ENCODE measurements around the gene SMPD3. TPM values are rescaled to one million over a fixed set of nuclear protein-coding genes. Genes with fewer than 3 reads are reported as not detected.

Gene SMPD3
- total and polyA plus RNA-seq, 2 of the 8 experiments (the other 6 are each of a cell fraction or from before 2014, with no cell fraction given) = 0.39 to 1.3 TPM

DNA sequence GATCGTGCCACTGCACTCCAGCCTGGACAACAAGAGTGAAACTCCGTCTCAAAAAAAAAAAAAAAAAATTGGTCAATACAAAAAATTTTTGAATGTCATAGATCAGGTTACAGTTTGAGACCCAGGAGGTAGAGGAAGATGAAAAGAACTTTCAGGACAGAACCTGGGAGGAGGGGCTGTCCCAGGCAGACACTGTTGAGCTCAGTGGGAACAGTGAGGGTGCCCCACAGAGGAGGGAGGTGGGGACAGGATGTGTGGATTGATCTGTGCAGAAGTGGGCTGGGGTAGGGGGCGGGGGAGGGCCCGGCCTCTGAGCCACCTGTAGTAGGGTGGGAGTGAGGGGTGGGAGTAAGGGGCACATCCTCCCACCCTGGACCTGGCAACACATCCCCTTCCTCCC lies 79.1 kb downstream of the SMPD3 start:
- Histone ChIP-seq H3K27ac (ENCODE audit: low read depth, low read length) (no peak overlapping the region), H3K79me1 (ENCODE audit: low read depth, low read length) (no peaks in the 10 kb centered on the region), H3K4ac (replicated peaks; ENCODE audit: insufficient read length, low read depth, low read length) (no peak overlapping the region), H3K9me3 (ENCODE audit: insufficient read depth in 2 of 2, low read depth in 1 of 2, low read length in 1 of 2) (no peaks in the 10 kb centered on the region), H2BK5ac (ENCODE audit: low read depth, low read length) (no peak overlapping the region), H3K27me3 (replicated peaks in 1 of 4; ENCODE audit: control insufficient read depth in 3 of 4, extremely low read depth in 1 of 4, insufficient read depth in 3 of 4, low read length in 3 of 4) (no peaks in the 10 kb centered on the region), H2BK20ac (ENCODE audit: low read length) (no peak overlapping the region), H2AFZ (ENCODE audit: low read length) (no peak overlapping the region), H3K4me3 (ENCODE audit: extremely low read depth in 1 of 4, insufficient read depth in 2 of 4, low read depth in 3 of 4, low read length in 4 of 4) (no peak overlapping the region), H3K56ac (replicated peaks; ENCODE audit: insufficient read length, low read depth, low read length) (no peak overlapping the region), H4K8ac (ENCODE audit: extremely low read depth, insufficient read depth, low read length) (no peak overlapping the region), H4K5ac (ENCODE audit: insufficient read length, low read depth, low read length) (no peak overlapping the region), H4K91ac (replicated peaks; ENCODE audit: insufficient read length, low read length) (peak overlapping the region; percentile 80), H3K18ac (ENCODE audit: extremely low read depth, low read length) (no peak overlapping the region), H3K4me1 (replicated peaks in 1 of 4; ENCODE audit: control insufficient read depth in 3 of 4, insufficient read depth in 4 of 4, low read length in 3 of 4) (peaks cover 0 to 3% (median under 1%) of the 10 kb centered on the region in 4 experiments; a peak in 3 of 7 replicates), H3K9ac (replicated peaks in 1 of 4; ENCODE audit: extremely low read depth in 1 of 4, low read depth in 3 of 4, low read length in 3 of 4) (no peak overlapping the region), H2AK5ac (ENCODE audit: low read depth, low read length) (no peak overlapping the region), H2BK120ac (replicated peaks; ENCODE audit: low read depth, low read length) (no peak overlapping the region), H4K20me1 (replicated peaks in 1 of 2; ENCODE audit: control insufficient read depth in 1 of 2, insufficient read depth in 2 of 2, low read length in 2 of 2) (no peaks in the 10 kb centered on the region), H3K79me2 (ENCODE audit: control insufficient read depth in 1 of 2, insufficient read depth in 2 of 2, low read length in 2 of 2) (no peaks in the 10 kb centered on the region), H3K36me3 (ENCODE audit: control insufficient read depth in 2 of 4, insufficient read depth in 4 of 4, low read length in 3 of 4) (no peaks in the 10 kb centered on the region), H3K4me2 (ENCODE audit: insufficient read depth in 1 of 2, low read depth in 2 of 2, low read length in 2 of 2) (no peak overlapping the region), H3K14ac (ENCODE audit: insufficient read length) (no peak overlapping the region), H3K23me2 (ENCODE audit: low read depth, low read length) (no peaks in the 10 kb centered on the region), H2BK12ac (ENCODE audit: low read depth, low read length) (no peak overlapping the region), H2BK15ac (ENCODE audit: low read length) (no peak overlapping the region), H3K23ac (ENCODE audit: insufficient read length) (no peak overlapping the region)
- POLR2A ChIA-PET (ENCODE audit: partially characterized antibody) = interaction anchor here (0.6 to 1.6 kb wide), 6 partner anchors 10 to 108 kb away, joined by 3 to 6 read pairs (median 4); no protein-coding TSS in a partner anchor
- 100% methylated on average over 1 of the region's 4 CpGs; no CpG with 5 or more reads in 1 of the 2 experiments for WGBS, 2 experiments (ENCODE audit: extremely low coverage in 1 of 2, insufficient coverage in 1 of 2, insufficient read length in 1 of 2, insufficient replicate concordance in 2 of 2, low coverage in 1 of 2, low lambda C conversion rate in 2 of 2, missing lambda C conversion rate in 1 of 2)
- CTCF ChIA-PET (ENCODE audit: partially characterized antibody) = interaction anchor here (0.9 to 14.3 kb wide), 12 partner anchors 8 to 152 kb away, joined by 3 to 221 read pairs (median 16); partner anchors contain the start of gene SMPD3
- DNase-seq (ENCODE audit: low read depth in 1 of 2, low spot score in 2 of 2) (no peak), FAIRE-seq (no peak)
- TF ChIP-seq ATF2 (IDR thresholded peaks at IDR 0.05; ENCODE audit: low read length) (no peak), SP4 (IDR thresholded peaks at IDR 0.05; ENCODE audit: low read length) (no peak), RNF2 (IDR thresholded peaks at IDR 0.05; ENCODE audit: borderline replicate concordance, low read depth, low read length, missing control alignments, poor library complexity, severe bottlenecking) (no peak), PHF8 (conservative IDR thresholded peaks at IDR 0.05; ENCODE audit: low read depth, low read length) (no peak), KDM1A (IDR thresholded peaks at IDR 0.05; ENCODE audit: borderline replicate concordance, low read length) (no peak), TEAD4 (IDR thresholded peaks at IDR 0.05; ENCODE audit: low read depth, low read length) (no peak), SP1 (IDR thresholded peaks at IDR 0.05; ENCODE audit: low read depth, low read length) (no peak), TAF7 (optimal IDR thresholded peaks at IDR 0.05; ENCODE audit: borderline replicate concordance, low read depth, low read length) (no peak), EGR1 (IDR thresholded peaks at IDR 0.05; ENCODE audit: borderline replicate concordance, low read depth, low read length) (no peak), BACH1 (IDR thresholded peaks at IDR 0.05; ENCODE audit: low read length) (no peak)
- TF ChIP-seq, protein P1, sequence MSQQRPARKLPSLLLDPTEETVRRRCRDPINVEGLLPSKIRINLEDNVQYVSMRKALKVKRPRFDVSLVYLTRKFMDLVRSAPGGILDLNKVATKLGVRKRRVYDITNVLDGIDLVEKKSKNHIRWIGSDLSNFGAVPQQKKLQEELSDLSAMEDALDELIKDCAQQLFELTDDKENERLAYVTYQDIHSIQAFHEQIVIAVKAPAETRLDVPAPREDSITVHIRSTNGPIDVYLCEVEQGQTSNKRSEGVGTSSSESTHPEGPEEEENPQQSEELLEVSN (IDR thresholded peaks at IDR 0.05) = no peak
